Measurements from ENCODE around the gene AUNIP. TPM values are rescaled to one million over a fixed set of nuclear protein-coding genes. Genes with fewer than 3 reads are reported as not detected.

Gene AUNIP
- total RNA-seq, 1 experiment from 2014 or later, result 11.0 TPM

DNA sequence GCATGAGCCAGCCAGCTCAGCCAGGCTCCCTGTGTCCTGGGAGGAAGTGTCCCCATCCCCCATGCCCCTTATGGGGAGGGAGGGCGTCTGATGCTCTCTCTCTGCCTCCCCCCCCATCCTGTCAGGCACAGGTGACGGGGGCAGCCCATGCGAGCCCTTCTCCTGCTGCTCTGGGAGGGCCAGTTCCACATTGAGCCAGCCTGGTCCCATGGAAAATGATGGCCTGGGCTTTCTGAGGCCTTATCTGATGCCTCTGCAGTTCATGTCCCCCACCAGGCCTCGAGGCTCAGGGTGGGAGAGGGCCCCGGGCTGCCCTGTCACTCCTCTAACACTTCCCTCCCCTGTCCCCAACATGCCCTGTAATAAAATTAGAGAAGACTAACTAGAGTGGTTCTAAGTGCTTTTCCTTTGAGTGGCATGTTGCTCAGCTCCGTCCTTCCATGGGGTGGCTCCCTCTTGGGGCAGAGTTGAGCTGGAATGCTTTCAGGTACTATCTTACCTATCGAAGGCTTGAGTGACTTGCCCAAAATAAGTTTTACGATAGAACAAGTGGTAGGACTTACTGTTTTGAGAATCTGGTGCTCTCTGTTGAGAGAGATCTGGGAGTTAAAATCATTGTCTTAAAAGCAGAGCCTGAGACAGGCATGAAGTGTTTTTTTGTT is 41.3 kb downstream of the AUNIP start:
- peaks cover 27% of the 10 kb centered on the region for H3K79me2 ChIP-seq (ENCODE audit: low read depth)
- TF ChIP-seq, protein P1, sequence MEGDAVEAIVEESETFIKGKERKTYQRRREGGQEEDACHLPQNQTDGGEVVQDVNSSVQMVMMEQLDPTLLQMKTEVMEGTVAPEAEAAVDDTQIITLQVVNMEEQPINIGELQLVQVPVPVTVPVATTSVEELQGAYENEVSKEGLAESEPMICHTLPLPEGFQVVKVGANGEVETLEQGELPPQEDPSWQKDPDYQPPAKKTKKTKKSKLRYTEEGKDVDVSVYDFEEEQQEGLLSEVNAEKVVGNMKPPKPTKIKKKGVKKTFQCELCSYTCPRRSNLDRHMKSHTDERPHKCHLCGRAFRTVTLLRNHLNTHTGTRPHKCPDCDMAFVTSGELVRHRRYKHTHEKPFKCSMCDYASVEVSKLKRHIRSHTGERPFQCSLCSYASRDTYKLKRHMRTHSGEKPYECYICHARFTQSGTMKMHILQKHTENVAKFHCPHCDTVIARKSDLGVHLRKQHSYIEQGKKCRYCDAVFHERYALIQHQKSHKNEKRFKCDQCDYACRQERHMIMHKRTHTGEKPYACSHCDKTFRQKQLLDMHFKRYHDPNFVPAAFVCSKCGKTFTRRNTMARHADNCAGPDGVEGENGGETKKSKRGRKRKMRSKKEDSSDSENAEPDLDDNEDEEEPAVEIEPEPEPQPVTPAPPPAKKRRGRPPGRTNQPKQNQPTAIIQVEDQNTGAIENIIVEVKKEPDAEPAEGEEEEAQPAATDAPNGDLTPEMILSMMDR (conservative IDR thresholded peaks at IDR 0.05), result no peak
- no peak for TF ChIP-seq EZH2 (IDR thresholded peaks at IDR 0.05; ENCODE audit: low read depth)
- peaks cover 10% of the 10 kb centered on the region for H3F3A ChIP-seq (ENCODE audit: insufficient read depth, low read depth)
- intact Hi-C loops (cut with micrococcal nuclease; ENCODE audit: unreplicated experiment), result loop anchor here (10.0 kb wide), 1 partner anchor 573 kb away; the partner anchor contains the start of gene RSRP1
- H3K4me3 ChIP-seq, result peak overlapping the region; percentile 83; the same call in 1 of the 2 replicates
- no peaks in the 10 kb centered on the region for H3K9me2 ChIP-seq (ENCODE audit: insufficient read depth)
- H3K4me2 ChIP-seq, result peak overlapping the region; percentile 98
- no peaks in the 10 kb centered on the region for H3K9me3 ChIP-seq (ENCODE audit: insufficient read depth, low read depth)
- POLR2A ChIA-PET (ENCODE audit: unreplicated experiment), result interaction anchor here (0.7 kb wide), 1 partner anchor 165 kb away, joined by 4 read pairs; no protein-coding TSS in a partner anchor
- BruUV-seq (replicated peaks), result no TSS peak
- no peaks in the 10 kb centered on the region for H3K36me3 ChIP-seq (ENCODE audit: low read depth)
- H3K4me1 ChIP-seq (replicated peaks; ENCODE audit: insufficient read depth), result peaks cover 16% of the 10 kb centered on the region
- no peaks in the 10 kb centered on the region for H3K27me3 ChIP-seq (ENCODE audit: insufficient read depth, low read depth)
- DNase-seq, result peak in 1 of 2 experiments; percentile 25
- CTCF ChIA-PET, result interaction anchor here (0.6 kb wide), 1 partner anchor 652 kb away, joined by 4 read pairs; no protein-coding TSS in a partner anchor
- H2AFZ ChIP-seq, result no peak overlapping the region
- no peaks in the 10 kb centered on the region for H4K20me1 ChIP-seq (ENCODE audit: insufficient read depth)
- H3K27ac ChIP-seq, result no peak overlapping the region

- no peaks in the 10 kb centered on the region for H4K20me1 ChIP-seq (ENCODE audit: insufficient read depth)
- intact Hi-C loops (cut with micrococcal nuclease; ENCODE audit: unreplicated experiment), result loop anchor here (10.0 kb wide), 1 partner anchor 571 kb away; the partner anchor contains the start of gene RSRP1
- peaks cover 18% of the 10 kb centered on the region for H3K79me2 ChIP-seq (ENCODE audit: low read depth)
- H3K36me3 ChIP-seq (ENCODE audit: low read depth), result no peaks in the 10 kb centered on the region
- POLR2A ChIA-PET (ENCODE audit: unreplicated experiment), result interaction anchor here (0.6 kb wide), 2 partner anchors 11 to 419 kb away, joined by 8 to 13 read pairs; no protein-coding TSS in a partner anchor
- no peak overlapping the region for H3K4me2 ChIP-seq
- no TSS peak for BruUV-seq (replicated peaks)
- peaks cover 10% of the 10 kb centered on the region for H3F3A ChIP-seq (ENCODE audit: insufficient read depth, low read depth)
- no peak overlapping the region for H2AFZ ChIP-seq
- peaks cover 13% of the 10 kb centered on the region for H3K4me1 ChIP-seq (replicated peaks; ENCODE audit: insufficient read depth)
- DNase-seq, result no peak
- no peak for TF ChIP-seq EZH2 (IDR thresholded peaks at IDR 0.05; ENCODE audit: low read depth)
- TF ChIP-seq, protein P1 (conservative IDR thresholded peaks at IDR 0.05), result no peak
- H3K27me3 ChIP-seq (ENCODE audit: insufficient read depth, low read depth), result no peaks in the 10 kb centered on the region
- H3K9me2 ChIP-seq (ENCODE audit: insufficient read depth), result no peaks in the 10 kb centered on the region
- no peaks in the 10 kb centered on the region for H3K9me3 ChIP-seq (ENCODE audit: insufficient read depth, low read depth)
- CTCF ChIA-PET, result interaction anchor here (0.6 kb wide), 1 partner anchor 518 kb away, joined by 3 read pairs; no protein-coding TSS in a partner anchor
- H3K4me3 ChIP-seq, result no peak overlapping the region
- no peak overlapping the region for H3K27ac ChIP-seq
Observed at GRCh38 chr1:25816112-25816718, 43.0 kb downstream of the AUNIP start.

DNA sequence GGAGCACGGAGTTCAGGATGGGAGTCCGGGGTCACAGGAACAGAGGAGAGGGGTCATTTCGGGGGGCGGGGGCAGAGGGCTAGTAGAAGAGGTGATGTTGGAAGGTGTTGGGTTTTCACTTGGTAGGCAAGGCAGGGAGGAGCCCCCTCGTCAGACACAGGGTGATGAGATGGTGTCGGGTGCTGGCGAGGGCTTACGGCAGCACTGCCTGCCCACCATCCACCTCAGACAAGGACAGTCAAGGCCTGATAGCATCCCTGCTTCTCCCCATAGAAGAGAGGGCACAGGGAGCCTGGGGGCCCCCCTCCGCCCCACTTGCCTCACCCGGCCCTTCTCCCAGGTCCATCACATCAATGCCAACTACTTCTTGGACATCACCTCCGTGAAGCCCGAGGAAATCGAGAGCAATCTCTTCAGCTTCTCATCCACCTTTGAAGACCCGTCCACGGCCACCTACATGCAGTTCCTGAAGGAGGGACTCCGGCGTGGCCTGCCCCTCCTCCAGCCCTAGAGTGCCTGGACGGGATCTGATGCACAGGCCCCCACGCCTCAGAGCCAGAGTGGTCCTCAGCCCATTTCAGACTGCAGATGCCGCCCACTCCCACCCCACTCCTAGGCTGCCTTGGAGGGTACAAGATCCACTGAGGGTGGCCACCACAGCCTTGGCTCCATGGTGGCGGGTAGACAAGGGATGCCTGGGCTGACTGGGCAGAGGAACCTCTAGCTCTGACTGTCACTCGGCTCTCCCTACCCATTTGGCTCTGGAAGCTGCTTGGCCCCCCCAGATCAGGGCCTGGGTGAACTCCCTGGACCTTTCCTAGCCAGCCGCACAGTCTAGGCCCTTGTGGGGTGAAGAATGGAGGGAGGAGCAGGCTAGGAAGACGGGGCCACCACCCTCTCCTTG is 43.8 kb downstream of the AUNIP start:
- peaks cover 11% of the 10 kb centered on the region; the same call in 1 of the 2 replicates for H3K79me2 ChIP-seq (ENCODE audit: low read depth)
- DNase-seq, result no peak
- BruUV-seq (replicated peaks), result no TSS peak
- H3K9me3 ChIP-seq (ENCODE audit: insufficient read depth, low read depth), result no peaks in the 10 kb centered on the region
- no peak for TF ChIP-seq EZH2 (IDR thresholded peaks at IDR 0.05; ENCODE audit: low read depth)
- TF ChIP-seq, protein P1 (conservative IDR thresholded peaks at IDR 0.05), result no peak
- H3F3A ChIP-seq (ENCODE audit: insufficient read depth, low read depth), result peaks cover 10% of the 10 kb centered on the region
- no peaks in the 10 kb centered on the region for H3K9me2 ChIP-seq (ENCODE audit: insufficient read depth)
- H3K27ac ChIP-seq, result no peak overlapping the region
- H3K36me3 ChIP-seq (ENCODE audit: low read depth), result no peaks in the 10 kb centered on the region
- H3K4me1 ChIP-seq (replicated peaks; ENCODE audit: insufficient read depth), result peaks cover 10% of the 10 kb centered on the region
- no peak overlapping the region for H3K4me3 ChIP-seq
- CTCF ChIA-PET, result interaction anchor here (0.6 kb wide), 1 partner anchor 517 kb away, joined by 3 read pairs; no protein-coding TSS in a partner anchor
- POLR2A ChIA-PET (ENCODE audit: unreplicated experiment), result interaction anchor here (0.8 kb wide), 1 partner anchor 73 kb away, joined by 9 read pairs; no protein-coding TSS in a partner anchor
- intact Hi-C loops (cut with micrococcal nuclease; ENCODE audit: unreplicated experiment), result loop anchor here (10.0 kb wide), 1 partner anchor 571 kb away; the partner anchor contains the start of gene RSRP1
- H3K4me2 ChIP-seq, result no peak overlapping the region
- H2AFZ ChIP-seq, result no peak overlapping the region
- no peaks in the 10 kb centered on the region for H3K27me3 ChIP-seq (ENCODE audit: insufficient read depth, low read depth)
- no peaks in the 10 kb centered on the region for H4K20me1 ChIP-seq (ENCODE audit: insufficient read depth)

Data from PC-9 (cell line).